ENCODE measurements around the gene RHBDD3. TPM values are rescaled to one million over a fixed set of nuclear protein-coding genes. Genes with fewer than 3 reads are reported as not detected.

RHBDD3 gene
- total RNA-seq, 2 donors from 2014 or later, result 23.9 to 36.7 TPM

GRCh38 chr22:29299136-29299900, 31.5 kb upstream of the RHBDD3 start:
- Histone ChIP-seq H3K27me3 (replicated peaks; ENCODE audit: insufficient read depth) (no peaks in the 10 kb centered on the region), H3K4me3 (no peak overlapping the region), H3K36me3 (peaks cover 51% of the 10 kb centered on the region), H3K9me3 (no peaks in the 10 kb centered on the region), H3K4me1 (ENCODE audit: control insufficient read depth in 1 of 2, low read depth in 2 of 2) (peaks cover 0 to 18% of the 10 kb centered on the region in 2 donors), H3K27ac (no peak overlapping the region)
- no peak for TF ChIP-seq CTCF (IDR thresholded peaks at IDR 0.05)
- DNase-seq (ENCODE audit: low spot score) (no peak), ATAC-seq (ENCODE audit: insufficient number of reproducible peaks, low FRiP score, low read depth) (no peak)

- no peak overlapping the region for H3K27ac ChIP-seq
- ATAC-seq (ENCODE audit: insufficient number of reproducible peaks, low FRiP score, low read depth) (no peak), DNase-seq (ENCODE audit: low spot score) (no peak)
- no peak overlapping the region for H3K4me3 ChIP-seq
- H3K4me1 ChIP-seq (ENCODE audit: control insufficient read depth in 1 of 2, low read depth in 2 of 2), result peaks cover 0 to 18% of the 10 kb centered on the region in 2 donors
- peaks cover 57% of the 10 kb centered on the region for H3K36me3 ChIP-seq
- no peaks in the 10 kb centered on the region for H3K27me3 ChIP-seq (replicated peaks; ENCODE audit: insufficient read depth)
- no peaks in the 10 kb centered on the region for H3K9me3 ChIP-seq
- no peak for TF ChIP-seq CTCF (IDR thresholded peaks at IDR 0.05)
Observed at GRCh38 chr22:29298641-29299040, 30.9 kb upstream of the RHBDD3 start.

GRCh38 chr22:29292379-29292778, 24.6 kb upstream of the RHBDD3 start:
- Histone ChIP-seq H3K4me3 (no peak overlapping the region), H3K27me3 (replicated peaks; ENCODE audit: insufficient read depth) (no peaks in the 10 kb centered on the region), H3K9me3 (no peaks in the 10 kb centered on the region), H3K36me3 (peaks cover 78% of the 10 kb centered on the region), H3K4me1 (ENCODE audit: control insufficient read depth in 1 of 2, low read depth in 2 of 2) (peaks cover 0 to 10% of the 10 kb centered on the region in 2 donors), H3K27ac (no peak overlapping the region)
- no peak for ATAC-seq (ENCODE audit: insufficient number of reproducible peaks, low FRiP score, low read depth)
- no peak for DNase-seq (ENCODE audit: low spot score)
- TF ChIP-seq CTCF (IDR thresholded peaks at IDR 0.05), result no peak

GRCh38 chr22:29291215-29291614, 23.4 kb upstream of the RHBDD3 start:
- DNase-seq (ENCODE audit: low spot score), result no peak
- ATAC-seq (ENCODE audit: insufficient number of reproducible peaks, low FRiP score, low read depth), result no peak

GRCh38 chr22:29290061-29290460, 22.3 kb upstream of the RHBDD3 start:
- no peaks in the 10 kb centered on the region for H3K9me3 ChIP-seq
- no peaks in the 10 kb centered on the region for H3K27me3 ChIP-seq (replicated peaks; ENCODE audit: insufficient read depth)
- no peak overlapping the region for H3K27ac ChIP-seq
- peaks cover 79% of the 10 kb centered on the region for H3K36me3 ChIP-seq
- ATAC-seq (ENCODE audit: insufficient number of reproducible peaks, low FRiP score, low read depth) (no peak), DNase-seq (ENCODE audit: low spot score) (no peak)
- peaks cover 0 to 10% of the 10 kb centered on the region in 2 donors for H3K4me1 ChIP-seq (ENCODE audit: control insufficient read depth in 1 of 2, low read depth in 2 of 2)
- TF ChIP-seq CTCF (IDR thresholded peaks at IDR 0.05), result no peak
- H3K4me3 ChIP-seq, result no peak overlapping the region

More at GRCh38 chr22:29291215-29291614, 23.4 kb upstream of the RHBDD3 start:
- Histone ChIP-seq H3K4me1 (ENCODE audit: control insufficient read depth in 1 of 2, low read depth in 2 of 2) (peaks cover 0 to 10% of the 10 kb centered on the region in 2 donors), H3K27me3 (replicated peaks; ENCODE audit: insufficient read depth) (no peaks in the 10 kb centered on the region), H3K9me3 (no peaks in the 10 kb centered on the region), H3K4me3 (no peak overlapping the region), H3K27ac (no peak overlapping the region), H3K36me3 (peaks cover 76% of the 10 kb centered on the region)
- TF ChIP-seq CTCF (IDR thresholded peaks at IDR 0.05), result no peak

Data from thoracic aorta (tissue), 2 donors.